ENCODE results near the gene CREB3L2.
"Not testable (repeated sequence)": the region's sequence is repeated elsewhere in the genome, so short reads cannot be mapped to it uniquely, and the experiment has no call there.

The CREB3L2 gene

DNA sequence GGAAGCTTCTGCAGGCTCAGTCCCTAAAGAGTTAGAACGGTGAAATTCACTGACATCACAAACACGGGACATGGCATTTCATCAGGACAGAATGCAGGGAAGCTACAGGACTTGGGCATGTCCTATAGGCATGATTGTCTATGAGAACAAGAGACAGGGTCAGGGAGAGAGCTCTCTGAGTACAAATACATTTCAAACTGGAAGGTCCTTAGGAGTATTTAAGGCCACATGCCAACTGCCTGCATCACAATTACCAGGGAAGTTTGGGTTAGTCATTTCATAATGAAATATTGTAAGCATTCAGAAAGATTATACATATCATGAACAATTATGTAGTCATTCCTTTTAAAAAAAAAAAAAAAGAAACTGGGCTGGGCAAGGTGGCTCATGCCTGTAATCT, 71.3 kb downstream of the CREB3L2 start:
- no peak for DNase-seq

- DNase-seq: no peak
These were observed 73.3 kb downstream of the CREB3L2 start for GRCh38 chr7:137928626-137929025.

GRCh38 chr7:137927386-137927785, 74.5 kb downstream of the CREB3L2 start:
- no peak for DNase-seq

GRCh38 chr7:137926206-137926605, 75.7 kb downstream of the CREB3L2 start:
- not testable (repeated sequence) for DNase-seq

DNA sequence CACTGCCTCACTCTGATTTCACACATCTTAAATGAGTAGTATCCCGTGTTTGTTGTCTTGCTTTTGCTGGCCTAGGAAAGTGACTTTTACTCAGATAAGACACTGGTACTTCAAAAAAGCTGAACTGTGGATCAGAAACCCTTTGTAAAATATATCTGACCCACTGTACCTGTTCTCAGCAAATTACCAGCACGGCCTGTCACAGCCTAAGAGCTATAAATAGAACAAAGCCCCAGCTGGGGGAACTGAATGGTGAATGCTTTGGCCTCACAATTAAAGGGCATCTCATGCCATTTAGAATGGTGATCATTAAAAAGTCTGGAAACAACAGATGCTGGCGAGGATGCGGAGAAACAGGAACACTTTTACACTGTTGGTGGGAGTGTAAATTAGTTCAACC, 76.1 kb downstream of the CREB3L2 start:
- DNase-seq: no peak

DNA sequence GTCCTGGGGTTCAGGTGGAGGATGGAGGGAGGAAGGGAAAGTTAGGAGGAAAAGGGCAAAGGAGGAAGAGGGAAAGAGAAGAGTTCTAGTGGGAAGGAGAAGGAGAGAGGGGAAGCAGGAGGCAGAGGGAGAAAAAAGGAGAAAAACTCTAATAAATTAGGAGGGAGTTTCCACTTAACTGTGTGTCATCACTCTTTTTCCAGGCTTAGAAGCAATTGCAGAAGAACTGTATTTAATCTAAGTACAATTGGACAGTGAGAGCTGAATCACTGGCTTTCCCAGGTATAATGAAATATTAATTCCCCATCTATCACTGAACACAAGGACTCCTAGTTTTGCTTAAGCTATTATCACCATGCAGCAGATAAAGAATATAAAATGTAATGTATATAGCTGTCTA, 76.8 kb downstream of the CREB3L2 start:
- no peak for DNase-seq

DNA sequence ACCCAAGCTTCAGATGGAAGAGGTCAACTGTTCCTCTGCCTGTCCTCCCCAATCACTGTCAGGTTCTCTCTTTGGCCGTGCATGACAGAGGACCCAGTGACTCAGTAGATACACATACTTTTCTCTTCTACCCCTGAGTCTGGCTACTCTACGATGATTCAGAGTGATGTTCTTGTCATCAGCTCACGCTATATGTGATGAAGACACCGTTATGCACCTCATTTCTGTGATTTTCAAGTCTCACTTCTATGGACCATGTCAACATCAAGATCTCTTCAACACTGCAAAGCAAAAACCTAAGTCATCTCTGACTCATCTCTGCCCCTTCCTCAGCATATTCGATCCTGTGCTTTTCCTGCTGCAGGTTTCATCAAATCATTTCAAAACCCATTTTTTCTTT, 78.5 kb downstream of the CREB3L2 start:
- DNase-seq: no peak

GRCh38 chr7:137920637-137921399, 81.1 kb downstream of the CREB3L2 start:
- DNase-seq: no peak

DNA sequence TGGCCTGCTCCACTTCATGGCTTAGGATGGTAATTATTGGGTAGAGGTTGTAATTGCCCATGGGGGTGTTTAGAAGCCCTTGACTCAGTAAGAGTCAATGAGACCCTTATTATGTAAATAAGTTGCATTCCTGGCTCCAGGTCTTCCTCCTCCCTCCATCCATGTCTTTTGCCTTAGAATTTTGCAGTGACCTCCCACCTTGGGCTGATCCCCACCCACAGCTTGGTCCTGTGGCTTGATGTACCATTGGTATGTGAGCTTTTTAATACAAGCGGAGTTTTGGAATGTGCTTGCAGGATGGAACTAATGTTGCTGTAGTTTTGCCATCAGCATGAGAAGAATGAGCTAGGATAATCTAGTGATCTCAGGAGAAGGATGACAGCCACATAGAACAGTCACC, 81.9 kb downstream of the CREB3L2 start:
- DNase-seq: no peak

GRCh38 chr7:137916980-137917645, 84.8 kb downstream of the CREB3L2 start:
- no peak for DNase-seq

DNA sequence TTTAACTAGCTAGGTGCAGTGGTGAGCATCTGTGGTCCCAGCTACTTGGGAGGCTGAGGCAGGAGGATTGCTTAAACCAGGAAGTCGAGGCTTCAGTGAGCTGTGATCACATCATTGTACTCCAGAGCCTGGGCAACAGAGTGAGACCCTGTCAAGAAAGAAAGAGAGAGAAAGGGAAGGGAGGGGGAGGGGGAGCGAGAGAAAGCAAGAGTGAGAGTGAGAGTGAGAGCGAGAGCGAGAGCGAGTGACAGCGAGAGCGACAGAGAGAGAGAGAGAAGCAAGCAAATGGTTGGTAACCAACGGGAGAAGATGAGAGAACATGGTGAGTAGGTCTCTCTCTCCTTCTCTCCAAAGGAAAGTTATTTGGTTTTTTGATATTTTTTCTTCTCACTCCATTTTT, 85.3 kb downstream of the CREB3L2 start:
- DNase-seq: no peak

DNA sequence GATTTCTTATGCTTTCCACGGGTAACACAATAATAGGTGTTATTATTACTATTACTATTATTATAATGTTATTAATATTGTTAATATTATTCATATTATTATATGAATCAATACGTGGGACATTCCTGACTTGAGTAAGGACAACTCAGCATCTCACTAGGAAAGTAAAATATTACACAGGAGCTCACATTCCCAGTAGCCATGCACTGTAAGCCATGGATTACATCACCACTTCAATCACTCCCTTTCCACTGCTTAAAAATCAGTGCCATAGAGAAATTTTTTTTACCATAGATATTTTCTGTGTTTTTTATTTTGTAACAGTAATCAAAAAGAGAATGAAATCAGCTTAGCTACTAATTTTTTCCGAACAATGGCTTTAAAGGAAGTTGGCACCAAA, 86.6 kb downstream of the CREB3L2 start:
- no peak for DNase-seq

DNA sequence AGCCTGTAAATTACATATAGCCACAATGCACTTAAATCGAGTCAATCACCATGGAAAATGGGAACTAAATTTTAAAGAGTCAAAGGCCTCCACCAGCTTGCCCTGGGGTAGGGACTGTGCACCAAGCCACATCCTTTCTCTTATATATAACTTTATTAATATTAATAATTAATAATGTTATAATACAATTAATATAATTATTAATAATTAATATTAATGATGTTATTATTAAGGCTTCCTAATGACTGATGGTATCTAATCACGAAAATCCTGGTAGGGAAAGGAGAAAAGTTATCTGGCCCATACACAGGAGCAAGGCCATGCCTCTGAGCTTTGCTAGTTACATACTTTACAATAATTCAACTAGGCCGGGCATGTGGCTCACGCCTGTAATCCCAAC, 87.9 kb downstream of the CREB3L2 start:
- no peak for DNase-seq

DNA sequence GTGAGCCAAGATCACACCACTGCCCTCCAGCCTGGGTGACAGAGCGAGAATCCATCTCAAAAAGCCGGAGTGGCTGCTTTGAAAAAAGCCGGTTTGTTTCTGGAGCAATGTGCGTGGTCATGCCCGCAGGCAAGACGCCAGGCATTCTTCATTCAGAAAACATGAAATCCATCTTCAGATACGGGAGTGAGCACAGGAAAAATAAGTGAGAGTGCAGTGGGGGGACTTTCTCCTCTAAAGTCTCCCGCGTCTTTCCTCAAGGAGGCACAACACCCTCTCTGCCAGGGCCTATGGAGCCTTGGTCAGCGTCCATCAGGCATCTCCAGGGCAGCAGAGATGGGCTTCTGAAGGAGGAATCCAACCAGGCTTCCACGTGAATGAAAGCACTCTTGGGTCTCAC, 92.8 kb downstream of the CREB3L2 start:
- no peak for DNase-seq

GRCh38 chr7:137908106-137908505, 93.8 kb downstream of the CREB3L2 start:
- no peak for DNase-seq

DNA sequence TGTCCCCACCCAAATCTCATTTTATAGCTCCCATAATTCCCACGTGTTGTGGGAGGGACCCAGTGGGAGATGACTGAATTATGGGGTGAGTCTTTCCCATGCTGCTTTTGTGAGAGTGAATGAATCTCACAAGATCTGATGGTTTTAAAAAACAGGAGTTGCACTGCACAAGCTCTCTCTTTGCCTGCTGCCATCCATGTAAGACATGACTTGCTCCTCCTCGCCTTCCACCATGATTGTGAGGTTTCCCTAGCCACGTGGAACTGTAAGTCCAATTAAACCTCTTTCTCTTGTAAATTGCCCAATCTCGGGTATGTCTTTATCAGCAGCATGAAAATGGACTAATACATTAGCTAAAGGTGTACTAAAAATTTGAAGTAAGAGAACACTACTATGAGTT, 95.2 kb downstream of the CREB3L2 start:
- DNase-seq: not testable (repeated sequence)

- DNase-seq: no peak
These were observed 97.1 kb downstream of the CREB3L2 start for GRCh38 chr7:137904833-137905232.

DNA sequence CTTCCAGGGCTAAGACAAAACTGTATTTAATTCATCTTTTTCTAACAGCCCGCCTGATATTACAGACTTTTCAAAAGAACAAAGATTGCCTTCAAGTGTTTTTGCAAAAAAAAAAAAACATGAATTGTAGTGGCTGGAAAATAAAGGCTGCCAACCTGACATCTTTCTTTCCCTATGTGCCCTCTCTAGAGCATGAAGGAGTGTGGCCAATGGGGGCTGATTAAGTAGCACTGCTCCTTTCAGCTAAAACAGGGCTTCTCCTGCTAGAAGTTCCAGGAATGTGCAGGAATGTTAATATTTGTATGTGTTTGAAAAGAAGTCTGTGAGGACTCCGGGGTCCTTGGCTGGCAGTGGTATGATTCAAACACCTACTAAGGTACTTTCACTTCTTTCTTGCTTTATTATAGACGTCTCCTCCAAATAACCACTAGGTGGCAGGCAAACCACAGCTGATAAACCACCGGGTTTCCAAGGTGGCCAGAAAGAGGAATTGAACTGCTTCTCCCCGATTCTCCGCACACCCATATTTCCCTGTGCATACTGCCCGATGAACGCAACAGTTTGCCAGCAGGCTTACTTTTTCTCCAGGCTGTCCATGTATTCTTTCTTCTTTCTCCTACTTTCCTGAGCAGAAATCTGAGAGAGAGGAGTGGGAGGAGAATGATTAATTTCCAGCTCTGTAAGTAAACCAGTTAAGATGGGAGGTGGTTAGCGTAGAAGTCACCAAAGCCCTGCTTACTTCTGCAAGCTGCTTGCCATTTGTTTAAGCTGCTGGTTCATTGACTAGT, 98.3 kb downstream of the CREB3L2 start:
- DNase-seq: peak; percentile 79

GRCh38 chr7:137900137-137900536, 101.7 kb downstream of the CREB3L2 start:
- no peak for DNase-seq

GRCh38 chr7:137898839-137899721, 102.8 kb downstream of the CREB3L2 start:
- DNase-seq: peak; percentile 90

DNA sequence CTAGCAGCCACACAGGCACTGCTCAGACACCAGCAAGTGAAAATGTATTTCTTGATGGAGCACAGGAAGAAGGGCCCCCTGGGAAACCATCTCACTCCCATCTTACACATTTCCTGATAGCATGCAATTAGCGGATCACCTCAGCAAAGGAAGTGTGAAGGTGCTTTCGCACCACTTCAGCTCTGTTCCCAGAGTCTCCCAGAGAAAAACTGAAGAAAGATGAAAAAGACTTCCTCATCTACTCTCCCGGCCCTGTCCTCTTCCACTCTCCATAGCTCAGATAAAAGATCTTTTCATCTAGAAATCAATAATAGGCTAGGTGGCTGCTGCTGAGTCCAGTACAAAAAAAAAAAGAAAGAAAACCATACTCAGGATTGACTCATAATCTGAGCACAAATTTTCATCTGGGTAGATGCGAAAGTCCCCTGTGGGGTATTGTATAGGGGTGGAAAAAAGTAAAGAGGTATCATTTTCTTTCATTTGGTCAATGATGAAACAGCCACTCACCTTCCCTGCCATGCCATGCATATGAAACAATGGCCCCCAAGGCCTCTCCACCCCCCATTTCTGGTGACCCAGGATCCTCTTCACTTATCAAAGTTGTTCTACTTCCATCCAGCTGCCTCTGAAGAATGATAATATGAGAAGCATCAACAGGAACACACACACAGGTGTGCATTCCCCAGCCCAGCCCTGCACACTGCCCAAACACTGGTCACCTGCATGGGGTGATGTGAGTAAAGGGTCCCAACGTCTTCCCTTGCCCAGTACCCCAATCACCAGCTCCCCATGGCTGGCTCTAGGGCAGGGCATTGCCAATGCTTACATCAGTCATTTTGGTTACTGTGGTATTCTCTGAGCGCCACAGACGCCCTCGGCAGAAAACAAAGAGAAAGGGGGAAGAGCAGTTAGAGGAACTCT, 106.3 kb downstream of the CREB3L2 start:
- DNase-seq: no peak

Measured in right forelimb (tissue), 1 donor.